WTC11 (cell line): ENCODE measurements around the gene NPIPA5.

Experiments used
- ATF3 ChIP-seq: sonication (generic); formaldehyde crosslinking; conservative IDR thresholded peaks from 2 replicates; pipeline ENCODE4 v1.8.1; 2022; ENCODE audit warnings: mild to moderate bottlenecking, missing genetic modification reagents
- CBFB ChIP-seq: sonication (generic); formaldehyde crosslinking; IDR thresholded peaks from 2 replicates; pipeline ENCODE4 v1.8.1; 2022; ENCODE audit warnings: mild to moderate bottlenecking, low read depth, missing genetic modification reagents
- CTCF ChIP-seq: fragments of 200-600 bp; IDR thresholded peaks from 2 replicates; pipeline ENCODE4 v1.8.0; 2022; ENCODE audit warnings: antibody characterized with exemption
- HMGXB4 ChIP-seq: sonication (generic); formaldehyde crosslinking; IDR thresholded peaks from 2 replicates; pipeline ENCODE4 v1.8.1; 2023; ENCODE audit warnings: mild to moderate bottlenecking, moderate library complexity, missing genetic modification reagents
- JUN ChIP-seq: sonication (generic); formaldehyde crosslinking; IDR thresholded peaks from 2 replicates; pipeline ENCODE4 v1.8.0; 2023; ENCODE audit warnings: mild to moderate bottlenecking, missing genetic modification reagents
- KAT7 ChIP-seq: sonication (generic); formaldehyde crosslinking; IDR thresholded peaks from 2 replicates; pipeline ENCODE4 v1.8.1; 2023; ENCODE audit warnings: missing genetic modification reagents, mild to moderate bottlenecking, borderline replicate concordance
- MAX ChIP-seq: sonication (generic); formaldehyde crosslinking; IDR thresholded peaks from 2 replicates; pipeline ENCODE4 v1.8.0; 2022; ENCODE audit warnings: mild to moderate bottlenecking, missing genetic modification reagents
- MXD4 ChIP-seq: fragments of 250-450 bp; sonication (Bioruptor Pico); IDR thresholded peaks from 2 replicates; pipeline ENCODE4 v1.8.0; 2021; ENCODE audit warnings: mild to moderate bottlenecking, moderate library complexity, borderline replicate concordance
- NFYB ChIP-seq: sonication (generic); formaldehyde crosslinking; conservative IDR thresholded peaks from 2 replicates; pipeline ENCODE4 v1.8.0; 2022; ENCODE audit warnings: low read depth, missing genetic modification reagents
- USF1 ChIP-seq: sonication (generic); formaldehyde crosslinking; IDR thresholded peaks from 2 replicates; pipeline ENCODE4 v1.8.0; 2022; ENCODE audit warnings: mild to moderate bottlenecking, missing genetic modification reagents
- USF2 ChIP-seq: sonication (generic); formaldehyde crosslinking; IDR thresholded peaks from 2 replicates; pipeline ENCODE4 v1.8.1; 2023; ENCODE audit warnings: mild to moderate bottlenecking, missing genetic modification reagents, moderate library complexity

- TF ChIP-seq CTCF (no peak), MAX (no peak), USF2 (CRISPR knock-in tag) (no peak), ATF3 (CRISPR knock-in tag) (no peak), CBFB (CRISPR knock-in tag) (no peak), JUN (CRISPR knock-in tag) (no peak), MXD4 (no peak), KAT7 (no peak), NFYB (CRISPR knock-in tag) (no peak), USF1 (CRISPR knock-in tag) (no peak), HMGXB4 (CRISPR knock-in tag) (no peak)
Observed at GRCh38 chr16:15417197-15417596, 39.1 kb upstream of the NPIPA5 start.
